Testis (tissue), 2 donors: ENCODE measurements around the gene PHEX.

Experiments used
- POLR2A ChIP-seq: fragments of 450-650 bp; IDR thresholded peaks from one replicate; pipeline ENCODE4 v1.6.1; 2017; ENCODE audit warnings: antibody characterized with exemption, mild to moderate bottlenecking, moderate library complexity
- TF ChIP-seq, protein P1 (sequence below), 3 experiments: fragments of 450-650 bp in 2 of 3; fragments of 200-600 bp in 1 of 3; sonication (generic) in 1 of 3; IDR thresholded peaks; one replicate each; pipeline ENCODE4 v1.5.1; 2016 to 2019; ENCODE audit warnings: antibody characterized with exemption in 3 of 3, mild to moderate bottlenecking in 2 of 3, moderate library complexity in 1 of 3

DNA sequence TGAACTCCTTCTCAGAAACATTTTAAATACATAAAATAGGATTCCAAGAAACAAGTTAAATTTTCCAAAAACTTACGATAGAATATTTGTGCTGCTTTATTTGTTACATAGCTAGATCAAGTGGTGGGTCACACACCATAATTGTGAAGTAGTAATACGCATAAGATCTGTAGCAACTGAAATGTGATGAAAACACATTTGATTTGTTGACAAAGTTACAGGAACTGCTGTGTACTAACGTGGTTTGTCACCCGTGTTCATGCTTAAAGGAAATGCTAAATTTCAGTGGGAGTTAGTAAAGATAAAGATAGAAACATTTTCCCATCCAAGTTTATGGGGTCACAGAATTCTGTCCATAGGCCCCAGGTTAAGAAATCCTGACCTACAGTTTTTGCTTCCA lies 34.1 kb upstream of the PHEX start:
- TF ChIP-seq, protein P1, sequence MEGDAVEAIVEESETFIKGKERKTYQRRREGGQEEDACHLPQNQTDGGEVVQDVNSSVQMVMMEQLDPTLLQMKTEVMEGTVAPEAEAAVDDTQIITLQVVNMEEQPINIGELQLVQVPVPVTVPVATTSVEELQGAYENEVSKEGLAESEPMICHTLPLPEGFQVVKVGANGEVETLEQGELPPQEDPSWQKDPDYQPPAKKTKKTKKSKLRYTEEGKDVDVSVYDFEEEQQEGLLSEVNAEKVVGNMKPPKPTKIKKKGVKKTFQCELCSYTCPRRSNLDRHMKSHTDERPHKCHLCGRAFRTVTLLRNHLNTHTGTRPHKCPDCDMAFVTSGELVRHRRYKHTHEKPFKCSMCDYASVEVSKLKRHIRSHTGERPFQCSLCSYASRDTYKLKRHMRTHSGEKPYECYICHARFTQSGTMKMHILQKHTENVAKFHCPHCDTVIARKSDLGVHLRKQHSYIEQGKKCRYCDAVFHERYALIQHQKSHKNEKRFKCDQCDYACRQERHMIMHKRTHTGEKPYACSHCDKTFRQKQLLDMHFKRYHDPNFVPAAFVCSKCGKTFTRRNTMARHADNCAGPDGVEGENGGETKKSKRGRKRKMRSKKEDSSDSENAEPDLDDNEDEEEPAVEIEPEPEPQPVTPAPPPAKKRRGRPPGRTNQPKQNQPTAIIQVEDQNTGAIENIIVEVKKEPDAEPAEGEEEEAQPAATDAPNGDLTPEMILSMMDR (IDR thresholded peaks at IDR 0.05): no peak
- no peak for TF ChIP-seq POLR2A
